ENCODE data around the gene GPC6. TPM values are rescaled to one million over a fixed set of nuclear protein-coding genes. Genes with fewer than 3 reads are reported as not detected.
A peak's percentile ranks its signal among the peaks of the same experiment; 100 is the strongest.

GPC6 gene
- total RNA-seq, 1 donor from 2014 or later, result 16.1 TPM

GRCh38 chr13:93228643-93228937, 2.0 kb downstream of the GPC6 start:
- Mint-ChIP-seq H3K4me1 (ENCODE audit: unreplicated experiment) (peaks cover 42% of the 10 kb centered on the region), H3K27me3 (ENCODE audit: unreplicated experiment) (peaks cover 5% of the 10 kb centered on the region), H3K27ac (ENCODE audit: unreplicated experiment) (peak overlapping the region; percentile 87), H3K36me3 (ENCODE audit: low read depth, unreplicated experiment) (no peaks in the 10 kb centered on the region), H3K4me3 (ENCODE audit: unreplicated experiment) (peak overlapping the region; percentile 96), H3K9me3 (ENCODE audit: unreplicated experiment) (no peaks in the 10 kb centered on the region)
- no peak for TF ChIP-seq CTCF (IDR thresholded peaks at IDR 0.05; ENCODE audit: unreplicated experiment)
- DNase-seq (ENCODE audit: low spot score), result no peak

GRCh38 chr13:93230261-93230855, 3.8 kb downstream of the GPC6 start:
- H3K4me1 Mint-ChIP-seq (ENCODE audit: unreplicated experiment), result peaks cover 30% of the 10 kb centered on the region
- no peak for TF ChIP-seq CTCF (IDR thresholded peaks at IDR 0.05; ENCODE audit: unreplicated experiment)
- H3K9me3 Mint-ChIP-seq (ENCODE audit: unreplicated experiment), result no peaks in the 10 kb centered on the region
- no peak for DNase-seq (ENCODE audit: low spot score)
- H3K4me3 Mint-ChIP-seq (ENCODE audit: unreplicated experiment), result no peak overlapping the region
- H3K27ac Mint-ChIP-seq (ENCODE audit: unreplicated experiment), result no peak overlapping the region
- H3K36me3 Mint-ChIP-seq (ENCODE audit: low read depth, unreplicated experiment), result no peaks in the 10 kb centered on the region
- peaks cover 5% of the 10 kb centered on the region for H3K27me3 Mint-ChIP-seq (ENCODE audit: unreplicated experiment)

- peaks cover 17% of the 10 kb centered on the region for H3K4me1 Mint-ChIP-seq (ENCODE audit: unreplicated experiment)
- no peaks in the 10 kb centered on the region for H3K36me3 Mint-ChIP-seq (ENCODE audit: low read depth, unreplicated experiment)
- no peaks in the 10 kb centered on the region for H3K9me3 Mint-ChIP-seq (ENCODE audit: unreplicated experiment)
- no peak for TF ChIP-seq CTCF (IDR thresholded peaks at IDR 0.05; ENCODE audit: unreplicated experiment)
- H3K27ac Mint-ChIP-seq (ENCODE audit: unreplicated experiment), result peak overlapping the region; percentile 55
- no peak for DNase-seq (ENCODE audit: low spot score)
- H3K27me3 Mint-ChIP-seq (ENCODE audit: unreplicated experiment), result peaks cover 2% of the 10 kb centered on the region
- H3K4me3 Mint-ChIP-seq (ENCODE audit: unreplicated experiment), result no peak overlapping the region
These were observed 5.3 kb downstream of the GPC6 start for GRCh38 chr13:93231867-93232266.

- Mint-ChIP-seq H3K4me1 (ENCODE audit: unreplicated experiment) (peaks cover 10% of the 10 kb centered on the region), H3K4me3 (ENCODE audit: unreplicated experiment) (no peak overlapping the region), H3K27me3 (ENCODE audit: unreplicated experiment) (peaks cover 1% of the 10 kb centered on the region)
These were observed 7.4 kb downstream of the GPC6 start for GRCh38 chr13:93233997-93234416.

More at GRCh38 chr13:93233997-93234416, 7.4 kb downstream of the GPC6 start:
- Mint-ChIP-seq H3K36me3 (ENCODE audit: low read depth, unreplicated experiment) (peaks cover 4% of the 10 kb centered on the region), H3K27ac (ENCODE audit: unreplicated experiment) (no peak overlapping the region), H3K9me3 (ENCODE audit: unreplicated experiment) (no peaks in the 10 kb centered on the region)
- no peak for TF ChIP-seq CTCF (IDR thresholded peaks at IDR 0.05; ENCODE audit: unreplicated experiment)
- no peak for DNase-seq (ENCODE audit: low spot score)

All from endothelial cell (in vitro differentiated cells).